VCaP (cell line): ENCODE data around the gene SPINDOC.

Source experiments
- H3K27ac ChIP-seq: fragments of 450-650 bp; 2 replicates; pipeline ENCODE4 v1.5.1; 2017
- CTCF ChIP-seq: fragments of 450-650 bp; conservative IDR thresholded peaks from 2 replicates; pipeline ENCODE4 v1.5.1; 2017; ENCODE audit warnings: mild to moderate bottlenecking, moderate library complexity

SPINDOC gene

DNA sequence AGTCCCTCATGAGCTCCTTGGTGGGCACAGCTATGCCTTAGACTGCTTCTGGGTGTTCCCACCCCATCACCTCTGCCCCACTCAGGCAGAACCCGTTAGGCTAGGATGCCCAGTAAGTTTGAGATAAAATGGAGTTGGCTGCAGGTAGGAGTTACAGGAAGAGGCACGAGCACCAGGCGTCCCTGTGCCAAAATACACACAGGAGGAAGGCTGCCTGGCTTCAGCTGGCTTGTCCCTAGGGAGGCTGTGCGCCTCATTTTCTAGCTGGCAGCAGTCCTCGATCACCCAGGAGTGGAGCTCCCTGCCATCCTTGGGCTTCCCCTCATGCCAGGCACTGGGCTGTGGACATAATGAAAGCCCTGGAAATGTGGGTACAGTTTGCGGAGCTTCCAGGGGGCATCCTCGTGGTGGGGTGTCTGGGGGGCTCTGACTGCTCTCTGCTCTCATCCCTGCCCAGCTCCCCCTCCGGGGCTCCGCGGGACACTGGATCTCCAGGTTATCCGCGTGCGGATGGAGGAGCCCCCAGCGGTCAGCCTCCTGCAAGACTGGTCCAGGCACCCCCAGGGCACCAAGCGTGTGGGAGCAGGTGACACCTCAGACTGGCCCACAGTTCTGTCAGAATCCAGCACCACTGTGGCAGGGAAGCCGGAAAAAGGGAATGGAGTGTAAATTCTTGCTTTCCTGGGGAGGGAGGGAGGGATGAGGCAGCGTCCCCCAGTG lies 13.4 kb downstream of the SPINDOC start:
- TF ChIP-seq CTCF = peak; percentile 41; the same call in 1 of the 2 replicates
- H3K27ac ChIP-seq = peak overlapping the region; percentile 81

DNA sequence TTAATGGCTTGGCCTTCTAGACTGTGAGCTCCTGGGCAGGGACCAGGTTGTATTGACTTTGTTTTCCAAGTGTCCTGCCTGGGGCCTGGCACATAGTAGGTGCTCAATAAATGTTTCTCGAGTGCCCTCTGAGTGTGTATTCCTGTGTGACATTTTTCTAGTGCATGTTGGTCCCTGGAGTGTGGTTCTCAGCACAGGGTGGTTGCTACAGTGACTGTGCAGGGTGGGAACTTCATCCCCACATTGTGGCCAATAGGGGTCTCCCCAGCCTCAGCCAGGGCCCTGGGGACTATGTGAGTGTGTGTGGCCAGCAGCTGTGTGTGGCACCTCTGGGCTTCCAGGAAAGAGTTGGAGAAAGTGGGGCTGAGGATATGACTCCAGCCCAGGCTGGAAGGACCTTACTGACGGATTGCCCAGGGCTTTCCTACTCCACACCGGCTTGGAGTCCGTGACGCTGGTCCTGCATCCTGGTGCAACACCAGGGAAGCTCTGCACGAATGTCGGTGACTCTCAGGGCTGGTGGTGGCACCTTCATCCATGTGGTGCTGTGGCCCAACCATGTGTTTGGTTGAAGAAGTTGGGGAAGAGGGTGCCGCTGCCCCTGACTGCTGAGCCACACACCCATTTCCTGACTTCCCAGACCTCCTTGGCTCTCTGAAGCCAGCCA lies 16.7 kb downstream of the SPINDOC start:
- H3K27ac ChIP-seq = no peak overlapping the region
- TF ChIP-seq CTCF = peak; percentile 73

GRCh38 chr11:63831326-63831725 lies 18.1 kb downstream of the SPINDOC start:
- no peak for TF ChIP-seq CTCF
- no peak overlapping the region for H3K27ac ChIP-seq

- TF ChIP-seq CTCF = no peak
- H3K27ac ChIP-seq = no peak overlapping the region
These were observed 19.1 kb downstream of the SPINDOC start for GRCh38 chr11:63832336-63832735.

- no peak overlapping the region for H3K27ac ChIP-seq
- TF ChIP-seq CTCF = no peak
These were observed 19.8 kb downstream of the SPINDOC start for GRCh38 chr11:63833048-63833447.

GRCh38 chr11:63834535-63835157 lies 21.4 kb downstream of the SPINDOC start:
- no peak overlapping the region; the same call in 1 of the 2 replicates for H3K27ac ChIP-seq
- TF ChIP-seq CTCF = no peak

DNA sequence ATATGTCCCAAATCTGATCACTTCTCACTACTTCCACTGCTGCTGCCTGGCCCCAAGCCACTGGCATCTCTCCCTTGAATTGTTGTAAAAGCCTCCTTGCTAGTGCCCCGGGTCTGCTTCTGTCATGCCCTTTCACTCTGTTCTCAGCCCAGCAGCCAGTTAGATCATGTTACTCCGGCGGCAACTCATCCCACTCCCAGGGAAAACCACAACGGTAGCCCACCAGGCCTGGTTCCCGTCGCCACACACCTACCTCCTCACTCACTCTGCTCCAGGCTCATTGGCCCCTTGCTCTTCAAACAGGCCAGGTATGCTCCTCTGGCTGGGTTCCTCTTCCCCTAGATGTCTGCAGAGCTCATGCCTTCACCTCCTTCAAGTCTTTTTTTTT lies 21.9 kb downstream of the SPINDOC start:
- H3K27ac ChIP-seq = no peak overlapping the region; the same call in 1 of the 2 replicates
- TF ChIP-seq CTCF = no peak
